ENCODE measurements around the gene ARAF. TPM values are rescaled to one million over a fixed set of nuclear protein-coding genes. Genes with fewer than 3 reads are reported as not detected.

The ARAF gene
- total RNA-seq, 1 donor from 2014 or later: 90.1 TPM

- Histone ChIP-seq H3K4me3 (no peak overlapping the region), H3K36me3 (no peaks in the 10 kb centered on the region), H3K27ac (no peak overlapping the region), H3K27me3 (ENCODE audit: low read depth) (no peaks in the 10 kb centered on the region), H3K9me3 (no peaks in the 10 kb centered on the region), H3K4me1 (peaks cover 21% of the 10 kb centered on the region)
- TF ChIP-seq, protein P1, sequence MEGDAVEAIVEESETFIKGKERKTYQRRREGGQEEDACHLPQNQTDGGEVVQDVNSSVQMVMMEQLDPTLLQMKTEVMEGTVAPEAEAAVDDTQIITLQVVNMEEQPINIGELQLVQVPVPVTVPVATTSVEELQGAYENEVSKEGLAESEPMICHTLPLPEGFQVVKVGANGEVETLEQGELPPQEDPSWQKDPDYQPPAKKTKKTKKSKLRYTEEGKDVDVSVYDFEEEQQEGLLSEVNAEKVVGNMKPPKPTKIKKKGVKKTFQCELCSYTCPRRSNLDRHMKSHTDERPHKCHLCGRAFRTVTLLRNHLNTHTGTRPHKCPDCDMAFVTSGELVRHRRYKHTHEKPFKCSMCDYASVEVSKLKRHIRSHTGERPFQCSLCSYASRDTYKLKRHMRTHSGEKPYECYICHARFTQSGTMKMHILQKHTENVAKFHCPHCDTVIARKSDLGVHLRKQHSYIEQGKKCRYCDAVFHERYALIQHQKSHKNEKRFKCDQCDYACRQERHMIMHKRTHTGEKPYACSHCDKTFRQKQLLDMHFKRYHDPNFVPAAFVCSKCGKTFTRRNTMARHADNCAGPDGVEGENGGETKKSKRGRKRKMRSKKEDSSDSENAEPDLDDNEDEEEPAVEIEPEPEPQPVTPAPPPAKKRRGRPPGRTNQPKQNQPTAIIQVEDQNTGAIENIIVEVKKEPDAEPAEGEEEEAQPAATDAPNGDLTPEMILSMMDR (IDR thresholded peaks at IDR 0.05): no peak
- DNase-seq (no peak), ATAC-seq (no peak)
- intact Hi-C loops (cut with DNase I): no loop called here
Observed at GRCh38 chrX:47577901-47578300, 16.9 kb downstream of the ARAF start.

DNA sequence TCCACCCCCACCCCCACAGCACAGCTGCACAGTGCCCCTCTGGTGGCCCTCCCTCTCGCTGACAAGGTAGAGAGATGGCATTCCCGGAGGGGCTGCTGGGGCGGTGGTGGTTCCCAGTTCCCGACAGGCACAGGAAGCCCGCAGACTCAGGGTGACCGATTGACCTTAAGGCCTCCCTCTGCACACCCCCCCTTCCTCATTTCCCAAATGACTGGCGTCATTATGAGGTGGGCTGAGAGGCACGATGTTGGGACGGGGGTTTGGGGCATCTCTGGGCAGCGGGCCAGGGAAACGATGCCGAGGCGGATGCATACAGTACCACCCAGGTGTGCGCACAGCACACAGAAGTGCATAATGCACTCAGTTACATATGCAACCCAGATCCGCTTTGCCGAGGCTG is 17.7 kb downstream of the ARAF start:
- no peaks in the 10 kb centered on the region for H3K9me3 ChIP-seq
- no peak overlapping the region for H3K27ac ChIP-seq
- TF ChIP-seq, protein P1 (IDR thresholded peaks at IDR 0.05): no peak
- intact Hi-C loops (cut with DNase I): no loop called here
- H3K27me3 ChIP-seq (ENCODE audit: low read depth): no peaks in the 10 kb centered on the region
- ATAC-seq (peak in 1 of 2 donors; percentile 30), DNase-seq (peak; percentile 40)
- no peaks in the 10 kb centered on the region for H3K36me3 ChIP-seq
- H3K4me3 ChIP-seq: no peak overlapping the region
- H3K4me1 ChIP-seq: peaks cover 21% of the 10 kb centered on the region

DNA sequence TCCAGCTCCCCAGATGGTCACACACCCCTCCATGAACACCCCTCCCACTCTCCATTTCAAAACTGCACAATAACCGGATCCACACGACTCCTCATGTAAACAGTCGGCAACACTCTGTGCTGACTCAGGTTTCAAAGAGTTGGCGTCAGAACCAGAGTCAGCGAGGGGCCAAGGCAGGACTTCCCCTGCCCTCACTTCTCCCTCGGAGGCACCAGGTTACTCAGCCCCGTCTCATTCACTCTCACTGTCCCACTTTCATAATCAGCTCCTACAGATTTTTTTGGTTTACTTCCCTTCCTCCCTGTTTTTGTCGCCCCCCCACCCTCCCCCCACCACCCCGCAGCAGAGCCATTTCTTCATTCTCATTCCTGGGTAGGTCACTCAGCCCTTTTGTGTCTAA is 18.5 kb downstream of the ARAF start:
- H3K4me3 ChIP-seq: no peak overlapping the region
- ATAC-seq (peak; percentile 58 to 59), DNase-seq (peak; percentile 45)
- TF ChIP-seq, protein P1 (IDR thresholded peaks at IDR 0.05): no peak
- no peaks in the 10 kb centered on the region for H3K36me3 ChIP-seq
- intact Hi-C loops (cut with DNase I): no loop called here
- no peaks in the 10 kb centered on the region for H3K9me3 ChIP-seq
- H3K27ac ChIP-seq: no peak overlapping the region
- no peaks in the 10 kb centered on the region for H3K27me3 ChIP-seq (ENCODE audit: low read depth)
- H3K4me1 ChIP-seq: peaks cover 21% of the 10 kb centered on the region

GRCh38 chrX:47581731-47582647 is 21.0 kb downstream of the ARAF start, which contains the start of gene TIMP1:
Gene TIMP1, plus strand, starts transcription at chrX:47582436. Its CDS starts 980 bp downstream, at chrX:47583416.
- Histone ChIP-seq H3K9me3 (no peaks in the 10 kb centered on the region), H3K36me3 (no peaks in the 10 kb centered on the region), H3K4me1 (peaks cover 21% of the 10 kb centered on the region), H3K4me3 (peak within 1 kb of the TSS; percentile 54), H3K27ac (peak within 1 kb of the TSS; percentile 78), H3K27me3 (ENCODE audit: low read depth) (no peaks in the 10 kb centered on the region)
- DNase-seq (peak; percentile 90), ATAC-seq (peak; percentile 86 to 95)
- TF ChIP-seq, protein P1 (IDR thresholded peaks at IDR 0.05): no peak
- intact Hi-C loops (cut with DNase I): no loop called here

DNA sequence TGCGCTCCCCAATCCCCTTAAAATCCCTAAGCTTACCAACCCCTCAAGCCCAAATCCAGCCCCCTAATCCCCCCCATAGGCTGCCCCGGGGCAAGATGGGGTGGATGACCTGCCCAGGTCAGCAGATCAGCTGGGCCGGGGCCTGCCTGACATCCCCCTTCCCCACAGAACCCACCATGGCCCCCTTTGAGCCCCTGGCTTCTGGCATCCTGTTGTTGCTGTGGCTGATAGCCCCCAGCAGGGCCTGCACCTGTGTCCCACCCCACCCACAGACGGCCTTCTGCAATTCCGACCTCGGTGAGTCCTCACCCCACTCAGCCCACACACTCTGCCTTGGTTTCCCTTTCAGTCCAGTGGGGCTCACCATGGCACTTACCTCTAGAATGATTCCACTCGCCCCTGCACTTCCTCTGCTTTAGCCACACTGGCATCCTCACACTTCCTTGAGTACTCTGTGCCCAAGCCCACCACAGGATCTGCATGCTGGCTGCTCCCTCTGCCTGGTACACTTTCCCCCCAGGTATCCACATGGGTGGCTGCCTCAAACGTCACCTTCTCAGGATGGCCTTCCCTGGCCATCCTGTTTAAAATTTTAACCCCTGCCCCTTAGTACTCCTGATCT is 22.3 kb downstream of the ARAF start:
- Histone ChIP-seq H3K9me3 (no peaks in the 10 kb centered on the region), H3K27ac (no peak overlapping the region), H3K36me3 (no peaks in the 10 kb centered on the region), H3K4me1 (peaks cover 19% of the 10 kb centered on the region), H3K27me3 (ENCODE audit: low read depth) (no peaks in the 10 kb centered on the region), H3K4me3 (peak overlapping the region; percentile 54)
- TF ChIP-seq, protein P1 (IDR thresholded peaks at IDR 0.05): no peak
- DNase-seq (no peak), ATAC-seq (no peak)
- intact Hi-C loops (cut with DNase I): no loop called here
